Stomach (tissue), 9 donors: ENCODE results near the gene ARHGEF39. TPM values are rescaled to one million over a fixed set of nuclear protein-coding genes. Genes with fewer than 3 reads are reported as not detected.

Source experiments
- DNase-seq, 2 donors: peaks; one replicate each; pipeline versions ENCODE4 v3.0.0 to v3.0.0-alpha.2; 2013 to 2019
- H3K27ac ChIP-seq, 5 donors: fragments of 200-600 bp in 4 of 5; sonication (generic) in 4 of 5; one replicate each; pipeline ENCODE4 v1.5.1; 2013 to 2019; ENCODE audit warnings: mild to moderate bottlenecking in 1 of 5, moderate library complexity in 1 of 5
- H3K27me3 ChIP-seq, 3 donors: fragments of 200-600 bp; sonication (generic); one replicate each; pipeline ENCODE4 v1.5.1; 2017 to 2019; ENCODE audit warnings: mixed run types in 1 of 3
- H3K36me3 ChIP-seq, 4 donors: fragments of 200-600 bp; sonication (generic); 1 replicate in 3 of 4; 2 replicates in 1 of 4; pipeline ENCODE4 v1.5.1; 2016 to 2019
- H3K4me1 ChIP-seq, 4 donors: fragments of 200-600 bp; sonication (generic); one replicate each; pipeline ENCODE4 v1.5.1; 2016 to 2019
- H3K4me3 ChIP-seq, 4 donors: fragments of 200-600 bp; sonication (generic) in 3 of 4; one replicate each; pipeline ENCODE4 v1.5.1; 2016 to 2019; ENCODE audit warnings: mild to moderate bottlenecking in 1 of 4
- H3K9me3 ChIP-seq, 4 donors: fragments of 200-600 bp; sonication (generic); one replicate each; pipeline ENCODE4 v1.5.1; 2016 to 2019
- EP300 ChIP-seq: sonication (generic); formaldehyde crosslinking; IDR thresholded peaks from one replicate; pipeline ENCODE4 v1.6.1; 2017; ENCODE audit warnings: antibody characterized with exemption
- POLR2A ChIP-seq, 4 donors: fragments of 450-650 bp; IDR thresholded peaks; one replicate each; pipeline ENCODE4 v1.6.1; 2016; ENCODE audit warnings: antibody characterized with exemption in 4 of 4, control low read depth in 2 of 4, mild to moderate bottlenecking in 1 of 4, moderate library complexity in 1 of 4
- POLR2AphosphoS5 ChIP-seq, 3 donors: sonication (generic); formaldehyde crosslinking; IDR thresholded peaks; one replicate each; pipeline ENCODE4 v1.6.1; 2016; ENCODE audit warnings: antibody characterized with exemption in 3 of 3
- WGBS, 5 donors: extraction: QIAGEN DNeasy Blood & Tissue Kit in 3 of 5; methylation state at CpG; one replicate each; pipeline versions ENCODE4 v1.1.5 to v1.1.7; 2013 to 2018; 5-methylcytosine and 5-hydroxymethylcytosine counted together
- intact Hi-C: fragments of 100-400 bp; cut with DNase I; formaldehyde crosslinking; loops from one replicate; pipeline ENCODE4 v1.15.1; 2023; ENCODE audit warnings: low total_unique reads
- polyA plus RNA-seq, 3 donors: library from polyadenylated mRNA; stranded (reverse); fragments of 200-250 nt; gene quantifications; one replicate each; pipeline ENCODE4 v1.2.3, GENCODE V29; 2013
- total RNA-seq, 5 donors: library from RNA; depleted of rRNA; stranded (reverse); fragments of >200 nt; gene quantifications; one replicate each; pipeline versions ENCODE4 v1.1.0 to v1.2.3, GENCODE V29; 2014 to 2016
- TF ChIP-seq, protein P1 (sequence below), 7 experiments: fragments of 450-650 bp in 4 of 7; fragments of 200-600 bp in 3 of 7; sonication (generic) in 3 of 7; IDR thresholded peaks; one replicate each; pipeline ENCODE4 v1.5.1; 2016 to 2019; ENCODE audit warnings: antibody characterized with exemption in 7 of 7, control low read depth in 2 of 7, mild to moderate bottlenecking in 1 of 7
- donor health status: healthy with polysubstance abuse.
- donor health status: Bipolar disorder and iron deficiency.
- donor health status: healthy.

ARHGEF39 gene
- total and polyA plus RNA-seq, 8 donors, result 1.8 to 58.3 (median 3.8) TPM

GRCh38 chr9:35636135-35636876 lies 28.7 kb downstream of the ARHGEF39 start:
- H3K27me3 ChIP-seq, result no peaks in the 10 kb centered on the region
- peaks cover 0 to 5% (median 0%) of the 10 kb centered on the region in 4 donors for H3K4me1 ChIP-seq
- H3K27ac ChIP-seq, result peak overlapping the region in 3 of 5 donors; percentile 3 to 12 (median 10)
- no peaks in the 10 kb centered on the region for H3K9me3 ChIP-seq
- intact Hi-C loops, result no loop called here
- peaks cover 0 to 7% (median 5%) of the 10 kb centered on the region in 4 donors for H3K36me3 ChIP-seq
- TF ChIP-seq POLR2A (IDR thresholded peaks at IDR 0.05) (no peak), POLR2AphosphoS5 (IDR thresholded peaks at IDR 0.05) (no peak), EP300 (no peak)
- TF ChIP-seq, protein P1, sequence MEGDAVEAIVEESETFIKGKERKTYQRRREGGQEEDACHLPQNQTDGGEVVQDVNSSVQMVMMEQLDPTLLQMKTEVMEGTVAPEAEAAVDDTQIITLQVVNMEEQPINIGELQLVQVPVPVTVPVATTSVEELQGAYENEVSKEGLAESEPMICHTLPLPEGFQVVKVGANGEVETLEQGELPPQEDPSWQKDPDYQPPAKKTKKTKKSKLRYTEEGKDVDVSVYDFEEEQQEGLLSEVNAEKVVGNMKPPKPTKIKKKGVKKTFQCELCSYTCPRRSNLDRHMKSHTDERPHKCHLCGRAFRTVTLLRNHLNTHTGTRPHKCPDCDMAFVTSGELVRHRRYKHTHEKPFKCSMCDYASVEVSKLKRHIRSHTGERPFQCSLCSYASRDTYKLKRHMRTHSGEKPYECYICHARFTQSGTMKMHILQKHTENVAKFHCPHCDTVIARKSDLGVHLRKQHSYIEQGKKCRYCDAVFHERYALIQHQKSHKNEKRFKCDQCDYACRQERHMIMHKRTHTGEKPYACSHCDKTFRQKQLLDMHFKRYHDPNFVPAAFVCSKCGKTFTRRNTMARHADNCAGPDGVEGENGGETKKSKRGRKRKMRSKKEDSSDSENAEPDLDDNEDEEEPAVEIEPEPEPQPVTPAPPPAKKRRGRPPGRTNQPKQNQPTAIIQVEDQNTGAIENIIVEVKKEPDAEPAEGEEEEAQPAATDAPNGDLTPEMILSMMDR (IDR thresholded peaks at IDR 0.05), result no peak
- no peak overlapping the region for H3K4me3 ChIP-seq
- 69 to 81% (median 74%) methylated on average over 7 to 9 of the region's 9 CpGs for WGBS, 5 donors
- no peak for DNase-seq

GRCh38 chr9:35635730-35636129 lies 29.3 kb downstream of the ARHGEF39 start:
- H3K9me3 ChIP-seq, result no peaks in the 10 kb centered on the region
- DNase-seq, result no peak
- TF ChIP-seq POLR2A (IDR thresholded peaks at IDR 0.05) (no peak), POLR2AphosphoS5 (IDR thresholded peaks at IDR 0.05) (no peak), EP300 (no peak)
- TF ChIP-seq, protein P1 (IDR thresholded peaks at IDR 0.05), result no peak
- H3K4me1 ChIP-seq, result peaks cover 0 to 5% (median 0%) of the 10 kb centered on the region in 4 donors
- peaks cover 0 to 5% (median 2%) of the 10 kb centered on the region in 4 donors for H3K36me3 ChIP-seq
- H3K4me3 ChIP-seq, result no peak overlapping the region
- no peaks in the 10 kb centered on the region for H3K27me3 ChIP-seq
- intact Hi-C loops, result no loop called here
- H3K27ac ChIP-seq, result peak overlapping the region in 1 of 5 donors; percentile 1

DNA sequence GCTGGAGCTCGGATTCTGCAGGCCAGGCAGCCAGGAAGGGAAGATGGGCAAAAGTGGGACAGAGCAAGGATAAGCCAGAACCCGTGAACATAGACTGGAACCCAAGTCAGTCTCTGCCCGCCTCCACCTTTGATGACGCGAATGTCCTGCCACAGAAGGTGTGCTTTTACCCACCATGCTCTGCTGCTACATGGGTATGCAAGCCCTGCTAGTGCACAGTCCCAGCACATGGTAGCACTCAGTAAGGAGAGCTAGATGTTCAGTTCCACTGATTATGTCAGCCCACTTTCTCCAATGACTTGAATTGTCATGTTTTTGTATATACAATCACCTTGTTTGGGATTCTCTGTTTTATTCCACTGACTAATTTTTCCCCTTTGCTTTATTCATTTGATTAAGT lies 35.4 kb downstream of the ARHGEF39 start:
- WGBS, 5 donors, result 84 to 91% (median 88%) methylated on average over 5 of the region's 5 CpGs
- TF ChIP-seq, protein P1 (IDR thresholded peaks at IDR 0.05), result no peak
- no peak for TF ChIP-seq POLR2AphosphoS5 (IDR thresholded peaks at IDR 0.05)
- TF ChIP-seq POLR2A (IDR thresholded peaks at IDR 0.05), result no peak
- no peak for TF ChIP-seq EP300
- Histone ChIP-seq H3K4me1 (no peaks in the 10 kb centered on the region), H3K27ac (no peak overlapping the region), H3K4me3 (no peak overlapping the region), H3K9me3 (no peaks in the 10 kb centered on the region), H3K27me3 (no peaks in the 10 kb centered on the region), H3K36me3 (no peaks in the 10 kb centered on the region)
- intact Hi-C loops, result loop anchor here (10.0 kb wide), 1 partner anchor 65 kb away; a partner anchor contains a TSS
- DNase-seq, result no peak

DNA sequence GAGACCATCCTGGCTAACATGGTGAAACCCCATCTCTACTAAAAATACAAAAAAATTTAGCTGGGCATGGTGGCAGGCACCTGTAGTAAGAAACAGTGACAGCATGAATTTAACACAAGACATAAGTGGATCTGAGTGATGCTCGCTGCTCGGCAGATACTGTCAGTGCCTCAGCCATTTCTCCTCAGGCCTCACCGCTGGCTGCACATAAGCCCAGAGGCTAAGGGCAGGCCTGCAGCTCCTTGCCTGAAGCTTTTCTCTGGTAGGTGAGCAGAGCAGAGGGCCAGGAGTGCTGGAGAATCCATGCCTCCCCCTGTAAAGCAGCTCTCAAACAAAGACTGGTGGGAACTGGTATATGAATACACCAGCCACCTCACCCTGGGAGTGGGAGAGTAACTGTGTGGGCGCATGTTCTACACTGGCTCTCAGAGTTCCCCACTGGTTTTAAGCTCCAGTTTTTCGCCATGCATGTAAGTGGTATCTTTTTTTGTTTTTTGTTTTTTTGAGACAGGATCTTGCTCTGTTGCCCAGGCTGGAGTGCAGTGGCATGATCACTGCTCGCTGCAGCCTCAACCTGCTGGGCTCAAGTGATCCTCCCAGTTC lies 36.5 kb downstream of the ARHGEF39 start:
- 94 to 100% (median 95%) methylated on average over 6 of the region's 6 CpGs for WGBS, 5 donors
- Histone ChIP-seq H3K4me1 (no peaks in the 10 kb centered on the region), H3K27me3 (no peaks in the 10 kb centered on the region), H3K9me3 (no peaks in the 10 kb centered on the region), H3K36me3 (no peaks in the 10 kb centered on the region), H3K4me3 (no peak overlapping the region), H3K27ac (no peak overlapping the region)
- no peak for DNase-seq
- intact Hi-C loops, result loop anchor here (10.0 kb wide), 1 partner anchor 64 kb away; a partner anchor contains a TSS
- TF ChIP-seq POLR2A (IDR thresholded peaks at IDR 0.05) (no peak), POLR2AphosphoS5 (IDR thresholded peaks at IDR 0.05) (no peak), EP300 (no peak)
- TF ChIP-seq, protein P1 (IDR thresholded peaks at IDR 0.05), result no peak
